Left renal cortex interstitium (tissue), 4 donors: ENCODE data around the gene HDX. TPM values are rescaled to one million over a fixed set of nuclear protein-coding genes. Genes with fewer than 3 reads are reported as not detected.
"Not testable (repeated sequence)": the region's sequence is repeated elsewhere in the genome, so short reads cannot be mapped to it uniquely, and the experiment has no call there.

Experiments
- DNase-seq, 4 donors: peaks; one replicate each; pipeline ENCODE4 v3.0.0-alpha.2; 2013; ENCODE audit warnings: low read depth in 4 of 4, low spot score in 2 of 4, missing footprints in 1 of 4
- polyA plus RNA-seq, 4 donors: library from polyadenylated mRNA; unstranded; fragments of 120-200 nt; gene quantifications; one replicate each; pipeline ENCODE4 v1.2.1, GENCODE V29; 2013; ENCODE audit not compliant: insufficient read length in 4 of 4

HDX gene, protein sequence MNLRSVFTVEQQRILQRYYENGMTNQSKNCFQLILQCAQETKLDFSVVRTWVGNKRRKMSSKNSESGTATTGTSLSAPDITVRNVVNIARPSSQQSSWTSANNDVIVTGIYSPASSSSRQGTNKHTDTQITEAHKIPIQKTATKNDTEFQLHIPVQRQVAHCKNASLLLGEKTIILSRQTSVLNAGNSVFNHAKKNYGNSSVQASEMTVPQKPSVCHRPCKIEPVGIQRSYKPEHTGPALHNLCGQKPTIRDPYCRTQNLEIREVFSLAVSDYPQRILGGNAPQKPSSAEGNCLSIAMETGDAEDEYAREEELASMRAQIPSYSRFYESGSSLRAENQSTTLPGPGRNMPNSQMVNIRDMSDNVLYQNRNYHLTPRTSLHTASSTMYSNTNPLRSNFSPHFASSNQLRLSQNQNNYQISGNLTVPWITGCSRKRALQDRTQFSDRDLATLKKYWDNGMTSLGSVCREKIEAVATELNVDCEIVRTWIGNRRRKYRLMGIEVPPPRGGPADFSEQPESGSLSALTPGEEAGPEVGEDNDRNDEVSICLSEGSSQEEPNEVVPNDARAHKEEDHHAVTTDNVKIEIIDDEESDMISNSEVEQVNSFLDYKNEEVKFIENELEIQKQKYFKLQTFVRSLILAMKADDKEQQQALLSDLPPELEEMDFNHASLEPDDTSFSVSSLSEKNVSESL
- 1 to 10 TPM; 6.4 to 7.0 (median 6.6) TPM for polyA plus RNA-seq

DNA sequence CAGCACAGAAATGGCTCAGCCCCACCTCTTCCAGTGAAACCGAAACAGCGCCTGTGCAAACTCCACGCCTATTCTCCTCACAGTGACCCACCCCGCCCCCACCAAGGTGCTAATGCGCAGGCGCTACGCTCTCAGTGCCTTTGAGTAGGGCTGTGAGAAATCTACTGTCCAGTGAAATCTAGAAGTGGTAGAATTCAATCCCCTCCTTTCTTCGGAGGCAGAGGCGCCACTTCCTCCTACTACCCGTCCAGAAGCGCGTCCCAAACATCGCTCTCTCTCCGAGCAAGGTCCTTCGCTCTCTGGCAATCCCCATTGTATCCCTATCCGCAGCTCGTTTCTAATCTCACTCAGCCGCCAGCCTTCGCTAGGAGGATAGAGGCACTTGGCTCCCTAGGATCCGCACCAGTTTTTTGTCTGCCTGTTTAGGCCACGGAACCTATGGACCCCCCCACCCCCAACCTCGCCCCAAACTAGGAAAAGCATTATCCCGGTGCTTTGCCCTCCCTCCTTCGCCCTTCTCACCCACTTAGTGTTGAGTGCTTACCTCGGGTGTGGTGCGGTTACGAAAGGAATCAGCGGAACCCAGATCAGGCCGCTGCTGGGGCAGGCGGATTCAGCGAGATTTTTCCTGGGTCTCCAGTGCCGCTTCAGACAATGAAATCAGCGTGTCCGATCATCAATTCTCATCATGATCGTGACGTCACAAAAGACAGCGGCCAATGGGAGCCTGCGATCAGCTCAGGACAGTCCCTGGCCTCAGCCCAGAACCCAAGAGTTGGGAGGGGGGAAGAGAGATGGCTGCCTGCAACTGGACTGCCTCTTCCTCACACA is at the start of gene HDX:
Gene HDX (minus strand): TSS at position 656 of the 831 bp plus-strand sequence. CDS start 27,056 bp downstream, outside the sequence.
- DNase-seq = peak; percentile 57 to 80 (median 68)

GRCh38 chrX:84541315-84541714 is 39.1 kb upstream of the HDX start:
- DNase-seq = not testable (repeated sequence)

DNA sequence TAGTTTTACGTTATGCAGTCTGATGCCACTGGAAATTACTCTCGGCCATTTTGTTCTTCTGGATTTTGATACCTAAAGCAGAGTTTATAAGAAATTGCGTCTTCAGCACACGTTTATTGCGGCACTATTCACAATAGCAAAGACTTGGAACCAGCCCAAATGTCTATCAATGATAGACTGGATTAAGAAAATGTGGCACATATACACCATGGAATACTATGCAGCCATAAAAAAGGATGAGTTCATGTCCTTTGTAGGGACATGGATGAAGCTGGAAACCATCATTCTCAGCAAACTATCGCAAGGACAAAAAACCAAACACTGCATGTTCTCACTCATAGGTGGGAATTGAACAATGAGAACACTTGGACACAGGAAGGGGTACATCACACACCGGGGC is 35.4 kb upstream of the HDX start:
- not testable (repeated sequence) for DNase-seq

GRCh38 chrX:84488426-84488825 is 13.8 kb downstream of the HDX start:
- no peak for DNase-seq

DNA sequence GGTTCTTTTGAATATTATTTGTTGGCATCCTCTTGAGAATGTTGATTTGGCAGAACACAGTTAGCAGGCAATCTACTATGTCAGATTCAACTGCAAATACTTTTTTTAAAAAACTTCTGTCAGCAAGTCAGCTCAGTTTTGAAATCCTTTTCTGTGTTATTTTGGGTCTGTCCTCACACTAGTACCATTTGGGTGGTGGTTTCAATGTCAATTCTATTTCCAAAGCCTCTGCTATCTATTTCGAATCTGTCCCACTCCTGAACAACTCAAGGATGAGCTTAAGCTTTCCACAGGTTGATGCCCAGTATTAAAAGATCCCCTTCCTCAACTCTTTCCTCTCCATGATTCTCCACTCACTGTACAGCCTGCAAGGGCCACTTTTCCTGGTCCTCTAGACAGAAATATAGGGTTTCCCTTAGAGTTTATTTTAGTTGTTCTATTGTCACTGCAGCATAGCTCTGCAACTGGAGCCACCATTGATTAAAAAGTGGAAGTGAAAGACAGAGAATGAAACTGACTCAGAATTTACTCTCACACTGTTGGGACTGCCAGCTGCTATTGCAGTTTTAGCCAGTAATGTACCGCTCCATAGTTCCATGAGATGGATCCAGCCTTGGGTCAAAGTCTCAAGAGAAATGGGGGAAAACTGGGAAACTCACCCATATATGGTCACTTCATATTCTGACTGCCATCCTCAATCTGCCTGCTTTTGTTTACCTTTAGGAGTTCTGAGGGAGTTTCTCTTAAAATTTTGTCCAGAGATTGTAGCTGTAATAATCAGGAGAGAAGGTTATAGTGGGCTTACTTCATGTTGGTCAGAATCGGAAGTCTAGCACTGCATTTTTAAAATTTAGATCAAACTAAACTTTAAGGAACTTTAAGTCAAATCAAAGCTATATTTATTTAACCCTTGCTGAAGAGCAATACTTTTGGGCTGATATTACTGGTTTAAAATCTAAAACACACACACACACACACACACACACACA is 14.6 kb downstream of the HDX start:
- no peak for DNase-seq

GRCh38 chrX:84479086-84479485 is 23.2 kb downstream of the HDX start:
- DNase-seq = no peak

GRCh38 chrX:84477114-84477513 is 25.1 kb downstream of the HDX start:
- DNase-seq = no peak

- no peak for DNase-seq
Measured at GRCh38 chrX:84475596-84475995, 26.7 kb downstream of the HDX start.

- DNase-seq = no peak
Measured at GRCh38 chrX:84475101-84475500, 27.2 kb downstream of the HDX start.

GRCh38 chrX:84469226-84469625 is 33.0 kb downstream of the HDX start:
- DNase-seq = no peak

DNA sequence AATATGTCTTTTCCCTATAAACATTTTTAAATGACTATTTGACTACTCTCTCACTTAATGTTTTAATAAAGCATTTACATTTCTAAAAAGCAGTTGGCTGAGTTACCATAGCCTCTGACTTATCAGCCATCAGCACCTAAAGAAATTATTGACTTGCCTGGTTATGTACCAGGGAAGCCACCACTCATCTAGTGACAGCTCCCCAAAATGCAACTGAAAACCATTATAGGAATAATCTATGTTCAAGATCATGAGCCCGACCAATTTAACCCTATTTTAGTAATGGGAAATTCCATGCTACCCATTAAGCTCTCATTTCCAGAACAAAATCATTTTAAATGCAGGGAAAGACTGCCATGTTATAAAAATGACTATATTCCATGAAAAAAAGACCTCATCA is 34.4 kb downstream of the HDX start:
- DNase-seq = no peak

- DNase-seq = no peak
Measured at GRCh38 chrX:84453351-84454246, 48.7 kb downstream of the HDX start.

GRCh38 chrX:84441143-84441542 is 61.1 kb downstream of the HDX start:
- no peak for DNase-seq

DNA sequence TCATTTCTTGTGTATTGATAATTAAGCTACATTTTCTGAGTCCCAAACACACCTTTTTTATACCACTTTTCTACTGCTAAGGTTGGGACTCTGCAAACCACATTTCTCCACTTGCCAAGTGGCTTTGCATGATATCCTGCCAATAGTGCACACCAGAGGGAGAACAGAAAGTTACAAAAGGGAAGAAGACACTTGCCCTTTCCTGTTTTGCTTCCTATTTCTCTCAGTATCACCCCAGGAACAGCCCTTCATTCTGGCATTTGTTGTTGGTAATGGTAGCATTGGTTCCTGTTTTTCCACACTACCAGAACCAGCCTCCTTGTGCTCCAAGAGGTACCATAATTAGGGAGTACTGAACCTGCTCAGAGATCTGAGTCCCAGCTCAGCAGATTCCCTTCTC is 87.1 kb downstream of the HDX start:
- no peak for DNase-seq

DNA sequence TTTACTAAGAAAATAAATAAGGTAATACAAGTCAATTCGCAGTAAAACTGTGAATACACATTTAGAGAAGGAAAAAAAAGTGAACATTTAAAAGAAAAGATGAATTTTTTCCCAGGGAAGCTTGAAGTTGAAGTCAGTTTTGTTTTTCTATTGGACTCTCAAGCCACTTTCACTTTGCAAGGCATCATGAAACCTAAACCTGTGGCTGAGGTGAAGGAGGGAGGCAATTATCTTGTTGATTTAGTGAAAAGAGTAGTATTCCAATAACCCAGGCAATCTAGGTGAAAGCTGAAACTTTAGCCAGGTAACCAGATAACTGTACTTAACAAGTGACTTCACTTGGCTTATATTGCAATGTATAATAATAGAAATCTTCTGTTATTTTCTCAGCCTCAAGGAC is 138.6 kb downstream of the HDX start:
- DNase-seq = peak in 1 of 4 donors; percentile 1

GRCh38 chrX:84363051-84363450 is 139.2 kb downstream of the HDX start:
- DNase-seq = no peak

DNA sequence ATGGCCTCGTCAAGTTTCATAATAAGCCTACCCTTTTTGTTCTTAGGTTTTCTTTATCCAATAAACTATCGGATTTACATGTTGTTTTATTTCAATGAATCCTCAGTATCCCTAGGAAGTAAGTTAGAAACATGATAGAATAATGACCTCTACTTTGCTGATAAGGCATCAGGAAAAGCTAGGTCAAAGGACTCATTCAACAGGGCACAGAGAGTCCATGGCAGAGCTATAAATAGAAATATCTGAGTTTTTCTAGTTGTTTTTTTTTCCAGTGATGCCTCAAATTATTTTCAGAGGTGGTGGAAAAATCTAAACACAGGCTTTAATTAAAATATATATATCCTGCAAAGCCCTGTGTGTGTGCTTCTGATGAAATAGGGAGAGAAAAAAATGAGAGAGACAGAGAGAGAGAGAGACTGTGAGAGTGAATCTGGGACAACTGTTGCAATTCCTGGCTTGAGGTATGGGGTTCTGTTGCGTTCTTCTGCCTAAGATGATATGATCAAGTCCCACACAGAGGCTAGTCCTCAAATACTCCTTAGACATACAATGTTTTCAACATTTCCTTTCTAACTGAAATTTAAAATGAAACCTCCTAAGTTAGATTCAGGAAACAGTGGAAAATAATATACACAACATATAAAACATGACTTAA is 139.9 kb downstream of the HDX start:
- DNase-seq = no peak

- no peak for DNase-seq
Measured at GRCh38 chrX:84358271-84358670, 144.0 kb downstream of the HDX start.
